NOMO-1 treated with DMSO at 0.1 percent for 48 hours (cell line): ENCODE data around the gene KLHL18.
A peak's percentile ranks its signal among the peaks of the same experiment; 100 is the strongest.
"Not testable (repeated sequence)": the region's sequence is repeated elsewhere in the genome, so short reads cannot be mapped to it uniquely, and the experiment has no call there.

Source experiments
- DNase-seq: peaks from one replicate; lab custom pipeline; 2025; ENCODE audit not compliant: unreplicated experiment; lab: John Stamatoyannopoulos, UW

The KLHL18 gene

GRCh38 chr3:47273564-47273963, 9.2 kb upstream of the KLHL18 start:
- DNase-seq = no peak

- no peak for DNase-seq
Observed at GRCh38 chr3:47274652-47275051, 8.1 kb upstream of the KLHL18 start.

- DNase-seq = no peak
Observed at GRCh38 chr3:47276558-47276957, 6.2 kb upstream of the KLHL18 start.

GRCh38 chr3:47280519-47280918, 2.2 kb upstream of the KLHL18 start:
- DNase-seq = no peak

GRCh38 chr3:47283193-47283537, 421 bp downstream of the KLHL18 start:
- peak; percentile 5 for DNase-seq

GRCh38 chr3:47283591-47284364, 1.0 kb downstream of the KLHL18 start:
- no peak for DNase-seq

- peak; percentile 72 for DNase-seq
Observed at GRCh38 chr3:47288966-47289910, 6.5 kb downstream of the KLHL18 start.

- DNase-seq = no peak
Observed at GRCh38 chr3:47291158-47291753, 8.5 kb downstream of the KLHL18 start.

GRCh38 chr3:47291754-47292420, 9.1 kb downstream of the KLHL18 start:
- not testable (repeated sequence) for DNase-seq

GRCh38 chr3:47293822-47294221, 11.1 kb downstream of the KLHL18 start:
- DNase-seq = no peak

GRCh38 chr3:47294392-47294791, 11.6 kb downstream of the KLHL18 start:
- DNase-seq = no peak

- DNase-seq = no peak
Observed at GRCh38 chr3:47295322-47295721, 12.6 kb downstream of the KLHL18 start.

- no peak for DNase-seq
Observed at GRCh38 chr3:47295976-47296375, 13.2 kb downstream of the KLHL18 start.

- DNase-seq = no peak
Observed at GRCh38 chr3:47296562-47297302, 14.0 kb downstream of the KLHL18 start.

- no peak for DNase-seq
Observed at GRCh38 chr3:47298439-47298838, 15.7 kb downstream of the KLHL18 start.

- DNase-seq = peak; percentile 11
Observed at GRCh38 chr3:47299381-47300318, 16.9 kb downstream of the KLHL18 start.

- DNase-seq = no peak
Observed at GRCh38 chr3:47301456-47301855, 18.7 kb downstream of the KLHL18 start.

GRCh38 chr3:47306022-47306421, 23.3 kb downstream of the KLHL18 start:
- peak; percentile 4 for DNase-seq

GRCh38 chr3:47309231-47309630, 26.5 kb downstream of the KLHL18 start:
- DNase-seq = not testable (repeated sequence)
